ENCODE data around the gene ZSWIM1.

DNA sequence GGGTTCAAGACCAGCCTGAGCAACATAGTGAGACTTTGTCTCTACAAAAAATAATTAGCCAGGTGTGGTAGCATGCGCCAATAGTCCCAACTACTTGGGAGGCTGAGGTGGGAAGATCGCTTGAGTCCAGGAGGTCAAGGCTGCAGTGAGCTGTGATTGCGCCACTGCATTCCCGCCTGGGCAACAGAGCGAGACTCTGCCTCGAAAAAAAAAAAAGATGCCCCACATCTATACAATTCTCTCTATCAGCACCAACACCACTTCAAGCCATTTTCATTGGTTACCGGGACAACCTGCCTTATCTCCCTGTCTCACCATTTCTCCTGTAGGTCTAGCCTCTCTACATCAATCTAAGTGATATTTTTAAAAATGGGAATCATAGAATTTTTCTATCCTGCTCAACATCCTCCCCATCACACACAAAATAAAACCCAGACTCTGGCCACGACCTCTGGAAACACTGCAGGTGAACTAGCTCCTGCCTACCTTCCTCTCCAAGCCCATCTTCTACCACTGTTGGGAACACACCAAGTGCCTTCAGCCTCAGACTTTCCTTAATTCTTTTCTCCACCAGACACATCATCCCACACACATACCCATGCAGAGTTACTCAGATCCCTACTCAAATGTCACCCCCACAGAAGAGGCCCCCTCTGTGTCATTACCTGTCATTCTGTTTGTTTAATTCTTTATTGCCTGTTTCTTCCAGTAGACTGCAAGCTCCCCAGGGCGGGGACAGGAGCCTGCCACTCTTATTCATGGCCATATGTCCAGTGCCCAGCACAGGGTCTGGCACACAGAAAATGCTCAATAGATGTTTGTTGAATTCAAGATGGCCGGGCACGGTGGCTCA, 40.5 kb downstream of the ZSWIM1 start:
- TF ChIP-seq, protein P1, sequence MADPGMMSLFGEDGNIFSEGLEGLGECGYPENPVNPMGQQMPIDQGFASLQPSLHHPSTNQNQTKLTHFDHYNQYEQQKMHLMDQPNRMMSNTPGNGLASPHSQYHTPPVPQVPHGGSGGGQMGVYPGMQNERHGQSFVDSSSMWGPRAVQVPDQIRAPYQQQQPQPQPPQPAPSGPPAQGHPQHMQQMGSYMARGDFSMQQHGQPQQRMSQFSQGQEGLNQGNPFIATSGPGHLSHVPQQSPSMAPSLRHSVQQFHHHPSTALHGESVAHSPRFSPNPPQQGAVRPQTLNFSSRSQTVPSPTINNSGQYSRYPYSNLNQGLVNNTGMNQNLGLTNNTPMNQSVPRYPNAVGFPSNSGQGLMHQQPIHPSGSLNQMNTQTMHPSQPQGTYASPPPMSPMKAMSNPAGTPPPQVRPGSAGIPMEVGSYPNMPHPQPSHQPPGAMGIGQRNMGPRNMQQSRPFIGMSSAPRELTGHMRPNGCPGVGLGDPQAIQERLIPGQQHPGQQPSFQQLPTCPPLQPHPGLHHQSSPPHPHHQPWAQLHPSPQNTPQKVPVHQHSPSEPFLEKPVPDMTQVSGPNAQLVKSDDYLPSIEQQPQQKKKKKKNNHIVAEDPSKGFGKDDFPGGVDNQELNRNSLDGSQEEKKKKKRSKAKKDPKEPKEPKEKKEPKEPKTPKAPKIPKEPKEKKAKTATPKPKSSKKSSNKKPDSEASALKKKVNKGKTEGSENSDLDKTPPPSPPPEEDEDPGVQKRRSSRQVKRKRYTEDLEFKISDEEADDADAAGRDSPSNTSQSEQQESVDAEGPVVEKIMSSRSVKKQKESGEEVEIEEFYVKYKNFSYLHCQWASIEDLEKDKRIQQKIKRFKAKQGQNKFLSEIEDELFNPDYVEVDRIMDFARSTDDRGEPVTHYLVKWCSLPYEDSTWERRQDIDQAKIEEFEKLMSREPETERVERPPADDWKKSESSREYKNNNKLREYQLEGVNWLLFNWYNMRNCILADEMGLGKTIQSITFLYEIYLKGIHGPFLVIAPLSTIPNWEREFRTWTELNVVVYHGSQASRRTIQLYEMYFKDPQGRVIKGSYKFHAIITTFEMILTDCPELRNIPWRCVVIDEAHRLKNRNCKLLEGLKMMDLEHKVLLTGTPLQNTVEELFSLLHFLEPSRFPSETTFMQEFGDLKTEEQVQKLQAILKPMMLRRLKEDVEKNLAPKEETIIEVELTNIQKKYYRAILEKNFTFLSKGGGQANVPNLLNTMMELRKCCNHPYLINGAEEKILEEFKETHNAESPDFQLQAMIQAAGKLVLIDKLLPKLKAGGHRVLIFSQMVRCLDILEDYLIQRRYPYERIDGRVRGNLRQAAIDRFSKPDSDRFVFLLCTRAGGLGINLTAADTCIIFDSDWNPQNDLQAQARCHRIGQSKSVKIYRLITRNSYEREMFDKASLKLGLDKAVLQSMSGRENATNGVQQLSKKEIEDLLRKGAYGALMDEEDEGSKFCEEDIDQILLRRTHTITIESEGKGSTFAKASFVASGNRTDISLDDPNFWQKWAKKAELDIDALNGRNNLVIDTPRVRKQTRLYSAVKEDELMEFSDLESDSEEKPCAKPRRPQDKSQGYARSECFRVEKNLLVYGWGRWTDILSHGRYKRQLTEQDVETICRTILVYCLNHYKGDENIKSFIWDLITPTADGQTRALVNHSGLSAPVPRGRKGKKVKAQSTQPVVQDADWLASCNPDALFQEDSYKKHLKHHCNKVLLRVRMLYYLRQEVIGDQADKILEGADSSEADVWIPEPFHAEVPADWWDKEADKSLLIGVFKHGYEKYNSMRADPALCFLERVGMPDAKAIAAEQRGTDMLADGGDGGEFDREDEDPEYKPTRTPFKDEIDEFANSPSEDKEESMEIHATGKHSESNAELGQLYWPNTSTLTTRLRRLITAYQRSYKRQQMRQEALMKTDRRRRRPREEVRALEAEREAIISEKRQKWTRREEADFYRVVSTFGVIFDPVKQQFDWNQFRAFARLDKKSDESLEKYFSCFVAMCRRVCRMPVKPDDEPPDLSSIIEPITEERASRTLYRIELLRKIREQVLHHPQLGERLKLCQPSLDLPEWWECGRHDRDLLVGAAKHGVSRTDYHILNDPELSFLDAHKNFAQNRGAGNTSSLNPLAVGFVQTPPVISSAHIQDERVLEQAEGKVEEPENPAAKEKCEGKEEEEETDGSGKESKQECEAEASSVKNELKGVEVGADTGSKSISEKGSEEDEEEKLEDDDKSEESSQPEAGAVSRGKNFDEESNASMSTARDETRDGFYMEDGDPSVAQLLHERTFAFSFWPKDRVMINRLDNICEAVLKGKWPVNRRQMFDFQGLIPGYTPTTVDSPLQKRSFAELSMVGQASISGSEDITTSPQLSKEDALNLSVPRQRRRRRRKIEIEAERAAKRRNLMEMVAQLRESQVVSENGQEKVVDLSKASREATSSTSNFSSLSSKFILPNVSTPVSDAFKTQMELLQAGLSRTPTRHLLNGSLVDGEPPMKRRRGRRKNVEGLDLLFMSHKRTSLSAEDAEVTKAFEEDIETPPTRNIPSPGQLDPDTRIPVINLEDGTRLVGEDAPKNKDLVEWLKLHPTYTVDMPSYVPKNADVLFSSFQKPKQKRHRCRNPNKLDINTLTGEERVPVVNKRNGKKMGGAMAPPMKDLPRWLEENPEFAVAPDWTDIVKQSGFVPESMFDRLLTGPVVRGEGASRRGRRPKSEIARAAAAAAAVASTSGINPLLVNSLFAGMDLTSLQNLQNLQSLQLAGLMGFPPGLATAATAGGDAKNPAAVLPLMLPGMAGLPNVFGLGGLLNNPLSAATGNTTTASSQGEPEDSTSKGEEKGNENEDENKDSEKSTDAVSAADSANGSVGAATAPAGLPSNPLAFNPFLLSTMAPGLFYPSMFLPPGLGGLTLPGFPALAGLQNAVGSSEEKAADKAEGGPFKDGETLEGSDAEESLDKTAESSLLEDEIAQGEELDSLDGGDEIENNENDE (IDR thresholded peaks at IDR 0.05; ENCODE audit: insufficient replicate concordance, low read length), result no peak
- no peak for TF ChIP-seq FOSL1 (IDR thresholded peaks at IDR 0.05; ENCODE audit: insufficient read depth, low read depth, low read length)
- TF ChIP-seq, protein P2, sequence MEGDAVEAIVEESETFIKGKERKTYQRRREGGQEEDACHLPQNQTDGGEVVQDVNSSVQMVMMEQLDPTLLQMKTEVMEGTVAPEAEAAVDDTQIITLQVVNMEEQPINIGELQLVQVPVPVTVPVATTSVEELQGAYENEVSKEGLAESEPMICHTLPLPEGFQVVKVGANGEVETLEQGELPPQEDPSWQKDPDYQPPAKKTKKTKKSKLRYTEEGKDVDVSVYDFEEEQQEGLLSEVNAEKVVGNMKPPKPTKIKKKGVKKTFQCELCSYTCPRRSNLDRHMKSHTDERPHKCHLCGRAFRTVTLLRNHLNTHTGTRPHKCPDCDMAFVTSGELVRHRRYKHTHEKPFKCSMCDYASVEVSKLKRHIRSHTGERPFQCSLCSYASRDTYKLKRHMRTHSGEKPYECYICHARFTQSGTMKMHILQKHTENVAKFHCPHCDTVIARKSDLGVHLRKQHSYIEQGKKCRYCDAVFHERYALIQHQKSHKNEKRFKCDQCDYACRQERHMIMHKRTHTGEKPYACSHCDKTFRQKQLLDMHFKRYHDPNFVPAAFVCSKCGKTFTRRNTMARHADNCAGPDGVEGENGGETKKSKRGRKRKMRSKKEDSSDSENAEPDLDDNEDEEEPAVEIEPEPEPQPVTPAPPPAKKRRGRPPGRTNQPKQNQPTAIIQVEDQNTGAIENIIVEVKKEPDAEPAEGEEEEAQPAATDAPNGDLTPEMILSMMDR (IDR thresholded peaks at IDR 0.05; ENCODE audit: control extremely low read depth in 1 of 3, insufficient read depth in 1 of 3, low read depth in 1 of 3, low read length in 3 of 3), result no peak
- TF ChIP-seq EZH2 (IDR thresholded peaks at IDR 0.05; ENCODE audit: low read depth, low read length, severe bottlenecking), result no peak
- TF ChIP-seq POLR2AphosphoS5 (IDR thresholded peaks at IDR 0.05; ENCODE audit: low read depth, low read length), result no peak
- no peak for TF ChIP-seq RAD21 (IDR thresholded peaks at IDR 0.05 in 1 of 2, conservative IDR thresholded peaks at IDR 0.05 in 1 of 2; ENCODE audit: low read depth in 2 of 2, low read length in 2 of 2)
- no peak for TF ChIP-seq SUZ12 (IDR thresholded peaks at IDR 0.05; ENCODE audit: low read length)

All from H1 (cell line).